Measurements from ENCODE around the gene MBP. TPM values are rescaled to one million over a fixed set of nuclear protein-coding genes. Genes with fewer than 3 reads are reported as not detected.
A peak's percentile ranks its signal among the peaks of the same experiment; 100 is the strongest.

The MBP gene
- total RNA-seq, 4 donors from 2014 or later: 44.0 to 68.0 (median 60.2) TPM

DNA sequence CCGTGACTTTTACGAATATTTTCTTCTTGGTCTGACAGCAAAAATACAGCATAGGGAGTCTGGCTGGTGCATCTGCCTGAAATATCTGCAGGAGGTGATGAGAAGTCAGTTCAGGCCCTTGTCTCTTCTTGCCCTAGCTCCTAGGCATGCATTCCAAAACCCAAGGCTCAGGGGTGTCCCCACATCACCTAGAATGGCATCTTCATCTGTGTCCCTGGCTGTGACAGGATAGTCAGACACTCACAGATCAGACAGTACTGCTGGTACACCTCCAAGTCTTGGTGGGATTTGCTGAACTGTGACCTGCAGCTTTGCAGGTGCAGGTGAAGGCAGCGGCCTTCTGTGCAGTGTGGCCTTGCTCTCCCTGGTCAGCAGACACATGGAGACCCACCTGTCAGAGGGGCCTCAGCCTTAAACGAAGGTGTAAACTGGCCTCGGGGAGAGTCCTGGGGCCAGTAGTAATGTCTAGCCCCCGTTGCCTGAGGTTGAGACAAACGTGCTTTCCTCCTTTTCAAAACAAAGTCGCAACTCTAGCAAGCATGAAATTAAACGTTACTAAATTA, 42.8 kb downstream of the MBP start:
- intact Hi-C loops (cut with DNase I): no loop called here
- TF ChIP-seq, protein P1, sequence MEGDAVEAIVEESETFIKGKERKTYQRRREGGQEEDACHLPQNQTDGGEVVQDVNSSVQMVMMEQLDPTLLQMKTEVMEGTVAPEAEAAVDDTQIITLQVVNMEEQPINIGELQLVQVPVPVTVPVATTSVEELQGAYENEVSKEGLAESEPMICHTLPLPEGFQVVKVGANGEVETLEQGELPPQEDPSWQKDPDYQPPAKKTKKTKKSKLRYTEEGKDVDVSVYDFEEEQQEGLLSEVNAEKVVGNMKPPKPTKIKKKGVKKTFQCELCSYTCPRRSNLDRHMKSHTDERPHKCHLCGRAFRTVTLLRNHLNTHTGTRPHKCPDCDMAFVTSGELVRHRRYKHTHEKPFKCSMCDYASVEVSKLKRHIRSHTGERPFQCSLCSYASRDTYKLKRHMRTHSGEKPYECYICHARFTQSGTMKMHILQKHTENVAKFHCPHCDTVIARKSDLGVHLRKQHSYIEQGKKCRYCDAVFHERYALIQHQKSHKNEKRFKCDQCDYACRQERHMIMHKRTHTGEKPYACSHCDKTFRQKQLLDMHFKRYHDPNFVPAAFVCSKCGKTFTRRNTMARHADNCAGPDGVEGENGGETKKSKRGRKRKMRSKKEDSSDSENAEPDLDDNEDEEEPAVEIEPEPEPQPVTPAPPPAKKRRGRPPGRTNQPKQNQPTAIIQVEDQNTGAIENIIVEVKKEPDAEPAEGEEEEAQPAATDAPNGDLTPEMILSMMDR (IDR thresholded peaks at IDR 0.05): no peak
- 87 to 90% methylated on average over 9 of the region's 9 CpGs for WGBS, 2 donors
- no peaks in the 10 kb centered on the region for H3K9me3 ChIP-seq
- no peaks in the 10 kb centered on the region for H3K36me3 ChIP-seq
- no peak for DNase-seq
- H3K4me3 ChIP-seq (replicated peaks in 1 of 3): no peak overlapping the region
- H3K27ac ChIP-seq: peak overlapping the region in 2 of 3 donors; percentile 48 to 51
- peaks cover 24 to 44% of the 10 kb centered on the region in 2 donors for H3K4me1 ChIP-seq
- no peaks in the 10 kb centered on the region for H3K27me3 ChIP-seq

DNA sequence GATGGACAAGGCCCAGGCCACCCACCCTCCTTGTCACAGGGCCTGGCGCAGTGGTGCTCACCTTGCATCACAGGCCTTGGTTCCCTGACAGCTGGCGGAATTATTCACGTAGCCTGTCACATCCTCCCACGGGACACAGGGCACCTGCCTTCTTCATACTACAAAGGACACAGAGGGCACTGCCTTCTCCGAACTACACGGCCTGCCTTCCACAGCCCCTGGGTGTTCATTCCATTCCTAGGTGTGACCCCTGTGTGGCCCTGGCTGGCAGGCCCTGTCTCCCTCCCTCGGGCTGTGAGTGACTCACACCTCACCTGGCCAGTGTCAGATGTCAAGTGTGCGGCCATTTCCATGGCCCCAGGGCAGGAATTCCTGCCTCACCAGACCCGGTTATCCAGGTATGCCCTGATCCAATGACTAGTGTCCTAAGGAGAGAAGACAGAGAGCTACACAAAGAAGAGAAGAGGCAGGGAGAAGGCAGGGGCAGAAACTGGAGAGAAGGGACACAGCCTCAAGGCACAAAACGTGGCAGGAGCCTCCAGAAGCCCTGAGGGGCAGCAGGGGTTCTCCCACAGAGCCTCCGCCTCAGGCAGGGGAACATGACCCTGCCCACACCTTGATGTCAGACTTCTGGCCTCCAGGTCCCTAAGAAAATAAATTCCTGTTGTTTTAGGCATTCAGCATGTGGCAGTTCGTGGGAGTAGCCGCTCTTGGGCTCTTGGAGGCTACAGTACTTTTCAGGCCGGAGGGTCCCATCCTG, 43.4 kb downstream of the MBP start:
- Histone ChIP-seq H3K27me3 (no peaks in the 10 kb centered on the region), H3K36me3 (no peaks in the 10 kb centered on the region), H3K4me3 (replicated peaks in 1 of 3) (no peak overlapping the region), H3K9me3 (no peaks in the 10 kb centered on the region), H3K4me1 (peaks cover 30 to 51% of the 10 kb centered on the region in 2 donors), H3K27ac (peak overlapping the region; percentile 1 to 51 (median 48))
- peak in 1 of 2 donors; percentile 39 for DNase-seq
- no peak for TF ChIP-seq POLR2A (IDR thresholded peaks at IDR 0.05)
- TF ChIP-seq, protein P1 (IDR thresholded peaks at IDR 0.05): no peak
- intact Hi-C loops (cut with DNase I): no loop called here
- 84 to 88% methylated on average over 13 to 14 of the region's 14 CpGs for WGBS, 2 donors

DNA sequence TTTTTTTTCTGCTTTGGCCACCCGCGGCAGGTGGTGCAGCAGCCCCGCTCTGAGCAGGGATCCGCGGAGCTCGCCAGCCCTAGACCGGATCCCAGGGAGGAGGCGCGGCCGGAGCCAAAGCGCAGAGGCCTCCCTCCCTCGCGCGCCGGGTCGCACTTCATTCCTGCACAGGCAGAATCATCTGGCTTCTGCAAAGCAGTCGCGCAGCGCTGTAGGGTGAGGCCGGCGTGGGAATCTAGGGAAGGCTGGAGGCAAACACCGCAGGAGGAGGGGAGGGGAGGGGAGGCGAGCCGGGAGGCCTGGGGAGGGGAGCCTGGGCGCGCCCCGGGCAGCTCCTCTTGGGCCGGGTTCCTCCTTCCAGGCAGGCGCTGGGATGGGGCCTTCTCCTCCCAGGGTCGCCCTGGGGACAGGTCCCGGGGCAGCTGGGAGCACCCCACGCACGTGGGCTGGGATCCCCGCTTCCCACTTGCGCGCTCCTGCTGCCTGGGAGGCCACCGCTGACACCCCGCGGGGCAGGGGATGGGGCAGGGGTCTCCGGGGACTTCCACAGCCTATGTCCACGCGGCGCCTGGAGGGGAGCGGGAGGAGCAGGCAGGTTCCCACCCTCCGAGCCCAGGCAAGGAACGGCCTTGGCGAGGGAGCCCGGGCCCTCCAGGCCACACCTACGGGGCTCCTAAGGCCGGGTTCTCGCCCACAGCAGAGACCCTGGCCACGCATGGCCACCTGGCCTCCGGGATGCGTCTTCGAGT, 45.0 kb downstream of the MBP start:
- H3K27me3 ChIP-seq: no peaks in the 10 kb centered on the region
- peak; percentile 33 to 72 for DNase-seq
- peaks cover 30 to 54% of the 10 kb centered on the region in 2 donors for H3K4me1 ChIP-seq
- WGBS, 2 donors: 20 to 32% methylated on average over 28 to 33 of the region's 55 CpGs
- intact Hi-C loops (cut with DNase I): no loop called here
- H3K9me3 ChIP-seq: no peaks in the 10 kb centered on the region
- peak overlapping the region in 2 of 3 donors; percentile 36 to 57 for H3K27ac ChIP-seq
- H3K36me3 ChIP-seq: no peaks in the 10 kb centered on the region
- H3K4me3 ChIP-seq (replicated peaks in 1 of 3): no peak overlapping the region
- no peak for TF ChIP-seq POLR2A (IDR thresholded peaks at IDR 0.05)
- TF ChIP-seq, protein P1 (IDR thresholded peaks at IDR 0.05): no peak

DNA sequence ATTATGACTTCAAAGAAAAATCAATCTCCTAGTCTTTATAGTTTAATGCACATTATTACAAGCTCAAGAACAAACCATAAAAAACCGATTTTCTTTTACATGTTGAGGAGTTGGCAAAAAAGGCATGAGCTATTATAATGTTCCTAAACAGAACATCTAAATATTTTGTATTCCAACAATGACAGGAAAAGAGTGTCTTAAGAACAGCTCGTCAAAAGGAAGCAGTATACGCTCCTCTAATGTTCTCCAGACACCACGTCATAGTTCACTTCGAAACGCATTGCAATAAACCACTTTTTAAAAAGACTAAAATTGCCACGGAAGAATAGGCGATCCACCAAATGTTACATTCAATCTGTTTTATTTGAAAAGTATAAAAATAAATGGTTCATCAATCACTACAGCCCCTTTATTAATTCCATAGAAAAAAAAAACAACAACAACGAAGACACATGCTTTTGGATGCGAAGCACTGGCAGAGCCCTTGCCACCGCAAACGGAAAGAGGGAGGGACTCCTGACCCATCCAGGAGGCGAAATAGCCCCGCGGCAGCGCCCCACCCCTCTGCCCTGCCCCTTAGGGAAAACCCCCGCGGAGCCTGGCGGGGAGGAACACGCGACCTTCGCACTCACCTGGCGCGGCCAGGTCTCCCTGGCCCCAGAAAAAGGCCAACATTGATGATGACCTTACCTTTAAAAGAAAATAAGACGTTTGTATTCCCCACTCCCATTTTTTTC, 45.8 kb downstream of the MBP start:
- peak overlapping the region in 2 of 3 donors; percentile 36 to 57 for H3K27ac ChIP-seq
- H3K9me3 ChIP-seq: no peaks in the 10 kb centered on the region
- TF ChIP-seq POLR2A (IDR thresholded peaks at IDR 0.05): no peak
- TF ChIP-seq, protein P1 (IDR thresholded peaks at IDR 0.05): no peak
- DNase-seq: no peak
- no peaks in the 10 kb centered on the region for H3K36me3 ChIP-seq
- no peaks in the 10 kb centered on the region for H3K27me3 ChIP-seq
- no peak overlapping the region for H3K4me3 ChIP-seq (replicated peaks in 1 of 3)
- intact Hi-C loops (cut with DNase I): no loop called here
- peaks cover 30 to 54% of the 10 kb centered on the region in 2 donors for H3K4me1 ChIP-seq
- 50 to 63% methylated on average over 25 of the region's 25 CpGs for WGBS, 2 donors

Data from thyroid gland (tissue), 4 donors.